HL-60 (cell line): ENCODE results near the gene JARID2.

Experiments used
- DNase-seq, 2 experiments: peaks; one replicate each; pipeline ENCODE4 v3.0.0-alpha.2; 2010 to 2020; ENCODE audit warnings: low read depth in 1 of 2, low spot score in 1 of 2
- H3K27ac ChIP-seq: fragments of 250-450 bp; sonication (Bioruptor Pico); replicated peaks from 2 replicates; pipeline ENCODE4 v1.5.1; 2020; ENCODE audit warnings: mild to moderate bottlenecking, moderate library complexity
- H3K27me3 ChIP-seq: fragments of 250-450 bp; sonication (Bioruptor Pico); 2 replicates; pipeline ENCODE4 v1.5.1; 2021; ENCODE audit warnings: mild to moderate bottlenecking, moderate library complexity; ENCODE audit not compliant: insufficient read depth, poor library complexity, severe bottlenecking
- H3K4me3 ChIP-seq: replicated peaks from 2 replicates; pipeline ENCODE4 v1.5.1; 2011; ENCODE audit warnings: mild to moderate bottlenecking, control low read depth, low read length; ENCODE audit not compliant: insufficient read depth
- GABPA ChIP-seq: IDR thresholded peaks from 2 replicates; pipeline ENCODE4 v1.6.1; 2012; ENCODE audit warnings: low read depth
- POLR2AphosphoS5 ChIP-seq: IDR thresholded peaks from 2 replicates; pipeline ENCODE4 v1.6.1; 2012; ENCODE audit warnings: low read depth
- SPI1 ChIP-seq: IDR thresholded peaks from 2 replicates; pipeline ENCODE4 v1.6.1; 2012; ENCODE audit warnings: low read depth, mild to moderate bottlenecking, borderline replicate concordance
- TF ChIP-seq, protein P1 (sequence below): IDR thresholded peaks from one replicate; pipeline ENCODE4 v1.5.1; 2011; ENCODE audit warnings: low read length, control low read depth, inconsistent platforms; ENCODE audit not compliant: insufficient read depth
- TF ChIP-seq, protein P2 (sequence below): IDR thresholded peaks from 2 replicates; pipeline ENCODE4 v1.6.1; 2012; ENCODE audit warnings: low read depth; ENCODE audit not compliant: insufficient replicate concordance

The JARID2 gene

DNA sequence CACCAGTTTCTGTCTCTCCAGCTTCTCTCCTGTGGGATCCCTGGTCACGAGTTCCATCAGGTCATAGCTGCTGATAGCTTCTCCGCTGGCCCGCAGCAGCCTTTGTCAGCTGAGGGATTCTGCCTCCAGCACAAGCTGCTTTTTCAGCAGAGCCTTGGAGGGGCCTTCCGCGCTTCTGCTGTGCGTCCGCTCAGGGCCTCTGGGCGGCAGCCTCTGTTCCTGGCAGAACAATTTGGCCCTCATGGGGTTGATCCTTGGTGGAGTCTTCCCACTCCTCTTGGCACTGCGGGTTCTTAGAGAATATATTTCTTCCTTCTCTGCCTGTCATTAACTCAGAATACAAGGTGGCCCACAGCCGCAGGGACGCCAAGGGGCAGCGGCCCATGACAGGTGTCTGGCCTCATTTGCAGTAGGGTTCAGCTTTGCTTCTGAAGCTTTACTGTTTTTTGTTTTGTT is 258.2 kb downstream of the JARID2 start:
- TF ChIP-seq GABPA = no peak
- no peak for TF ChIP-seq SPI1
- TF ChIP-seq, protein P1, sequence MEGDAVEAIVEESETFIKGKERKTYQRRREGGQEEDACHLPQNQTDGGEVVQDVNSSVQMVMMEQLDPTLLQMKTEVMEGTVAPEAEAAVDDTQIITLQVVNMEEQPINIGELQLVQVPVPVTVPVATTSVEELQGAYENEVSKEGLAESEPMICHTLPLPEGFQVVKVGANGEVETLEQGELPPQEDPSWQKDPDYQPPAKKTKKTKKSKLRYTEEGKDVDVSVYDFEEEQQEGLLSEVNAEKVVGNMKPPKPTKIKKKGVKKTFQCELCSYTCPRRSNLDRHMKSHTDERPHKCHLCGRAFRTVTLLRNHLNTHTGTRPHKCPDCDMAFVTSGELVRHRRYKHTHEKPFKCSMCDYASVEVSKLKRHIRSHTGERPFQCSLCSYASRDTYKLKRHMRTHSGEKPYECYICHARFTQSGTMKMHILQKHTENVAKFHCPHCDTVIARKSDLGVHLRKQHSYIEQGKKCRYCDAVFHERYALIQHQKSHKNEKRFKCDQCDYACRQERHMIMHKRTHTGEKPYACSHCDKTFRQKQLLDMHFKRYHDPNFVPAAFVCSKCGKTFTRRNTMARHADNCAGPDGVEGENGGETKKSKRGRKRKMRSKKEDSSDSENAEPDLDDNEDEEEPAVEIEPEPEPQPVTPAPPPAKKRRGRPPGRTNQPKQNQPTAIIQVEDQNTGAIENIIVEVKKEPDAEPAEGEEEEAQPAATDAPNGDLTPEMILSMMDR = no peak
- TF ChIP-seq POLR2AphosphoS5 = no peak
- TF ChIP-seq, protein P2, sequence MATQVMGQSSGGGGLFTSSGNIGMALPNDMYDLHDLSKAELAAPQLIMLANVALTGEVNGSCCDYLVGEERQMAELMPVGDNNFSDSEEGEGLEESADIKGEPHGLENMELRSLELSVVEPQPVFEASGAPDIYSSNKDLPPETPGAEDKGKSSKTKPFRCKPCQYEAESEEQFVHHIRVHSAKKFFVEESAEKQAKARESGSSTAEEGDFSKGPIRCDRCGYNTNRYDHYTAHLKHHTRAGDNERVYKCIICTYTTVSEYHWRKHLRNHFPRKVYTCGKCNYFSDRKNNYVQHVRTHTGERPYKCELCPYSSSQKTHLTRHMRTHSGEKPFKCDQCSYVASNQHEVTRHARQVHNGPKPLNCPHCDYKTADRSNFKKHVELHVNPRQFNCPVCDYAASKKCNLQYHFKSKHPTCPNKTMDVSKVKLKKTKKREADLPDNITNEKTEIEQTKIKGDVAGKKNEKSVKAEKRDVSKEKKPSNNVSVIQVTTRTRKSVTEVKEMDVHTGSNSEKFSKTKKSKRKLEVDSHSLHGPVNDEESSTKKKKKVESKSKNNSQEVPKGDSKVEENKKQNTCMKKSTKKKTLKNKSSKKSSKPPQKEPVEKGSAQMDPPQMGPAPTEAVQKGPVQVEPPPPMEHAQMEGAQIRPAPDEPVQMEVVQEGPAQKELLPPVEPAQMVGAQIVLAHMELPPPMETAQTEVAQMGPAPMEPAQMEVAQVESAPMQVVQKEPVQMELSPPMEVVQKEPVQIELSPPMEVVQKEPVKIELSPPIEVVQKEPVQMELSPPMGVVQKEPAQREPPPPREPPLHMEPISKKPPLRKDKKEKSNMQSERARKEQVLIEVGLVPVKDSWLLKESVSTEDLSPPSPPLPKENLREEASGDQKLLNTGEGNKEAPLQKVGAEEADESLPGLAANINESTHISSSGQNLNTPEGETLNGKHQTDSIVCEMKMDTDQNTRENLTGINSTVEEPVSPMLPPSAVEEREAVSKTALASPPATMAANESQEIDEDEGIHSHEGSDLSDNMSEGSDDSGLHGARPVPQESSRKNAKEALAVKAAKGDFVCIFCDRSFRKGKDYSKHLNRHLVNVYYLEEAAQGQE = no peak
- H3K27ac ChIP-seq = no peak overlapping the region
- H3K27me3 ChIP-seq = no peaks in the 10 kb centered on the region
- H3K4me3 ChIP-seq = no peak overlapping the region
- DNase-seq = no peak

DNA sequence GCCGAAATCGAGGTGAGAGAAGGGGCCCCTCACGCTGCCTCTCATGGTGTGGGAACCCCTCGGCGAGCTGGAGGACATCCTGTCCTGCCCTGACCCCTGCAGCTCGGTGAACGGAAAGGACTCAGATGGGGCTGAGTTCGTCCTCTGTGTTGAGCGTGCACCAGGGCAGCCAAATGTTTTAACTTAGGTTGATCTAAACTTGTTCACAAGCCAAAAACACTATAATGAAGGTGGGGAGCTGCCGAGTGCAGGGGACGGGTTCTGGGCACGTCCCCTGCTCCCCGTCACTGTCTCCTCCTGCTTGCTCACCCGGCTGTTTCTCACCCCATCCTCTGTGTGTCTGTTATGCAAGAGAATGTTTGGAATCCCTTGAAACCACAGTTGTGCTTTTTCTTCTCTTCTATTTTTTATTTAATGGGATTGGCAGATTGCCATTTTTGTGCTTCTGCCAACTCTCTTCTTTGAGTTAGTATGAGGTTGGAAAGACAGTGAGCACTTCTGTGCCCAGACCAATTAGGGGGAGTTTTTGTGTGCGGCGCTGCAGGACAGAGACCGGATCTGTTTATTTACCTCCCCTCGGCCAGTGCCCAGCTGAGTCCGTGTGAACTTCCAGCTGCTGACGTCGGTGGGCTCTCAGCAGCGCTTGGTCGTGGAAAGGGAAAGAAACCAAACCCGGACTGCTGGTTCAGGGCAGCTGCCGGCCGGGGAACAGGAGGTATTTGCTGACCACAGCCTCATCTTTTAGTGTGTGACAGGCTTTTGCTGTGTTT is 258.9 kb downstream of the JARID2 start:
- no peak overlapping the region for H3K4me3 ChIP-seq
- H3K27ac ChIP-seq = no peak overlapping the region
- TF ChIP-seq, protein P2 = no peak
- no peak for TF ChIP-seq POLR2AphosphoS5
- DNase-seq = no peak
- no peaks in the 10 kb centered on the region for H3K27me3 ChIP-seq

DNA sequence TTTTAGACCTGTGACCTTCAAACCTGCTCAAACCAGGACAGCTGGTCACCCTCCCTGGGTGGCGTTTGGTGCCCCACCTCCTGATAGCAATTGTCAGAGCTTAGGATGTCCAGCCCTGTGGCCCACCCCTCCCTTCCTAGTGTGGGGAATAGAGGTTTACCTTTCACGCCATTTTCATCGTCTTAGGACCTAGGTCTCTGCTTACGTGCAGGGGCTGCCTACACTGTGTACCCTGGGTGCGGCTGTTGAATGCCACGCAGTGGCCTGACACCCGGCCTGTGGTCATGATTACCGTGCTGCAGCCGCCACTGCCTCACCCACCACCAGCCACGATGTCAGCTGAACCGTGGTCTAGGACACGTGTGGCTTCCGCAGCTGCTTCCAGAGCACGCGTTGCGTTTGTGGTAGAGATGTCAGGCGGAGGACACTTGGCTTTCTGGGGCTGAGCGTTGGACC is 259.6 kb downstream of the JARID2 start:
- Histone ChIP-seq H3K27me3 (no peaks in the 10 kb centered on the region), H3K27ac (no peak overlapping the region), H3K4me3 (no peak overlapping the region)
- no peak for TF ChIP-seq GABPA
- TF ChIP-seq, protein P2 = no peak
- no peak for TF ChIP-seq POLR2AphosphoS5
- no peak for TF ChIP-seq SPI1
- TF ChIP-seq, protein P1 = no peak
- DNase-seq = no peak
